Fibroblast of lung (primary cell): ENCODE measurements around the gene ATP1B1.

Experiments
- EZH2 ChIP-seq: IDR thresholded peaks from 2 replicates; pipeline ENCODE4 v1.5.1; 2012; ENCODE audit warnings: low read length, control low read depth, mild to moderate bottlenecking; ENCODE audit errors: missing control alignments
- TF ChIP-seq, protein P1 (sequence below), 2 donors: IDR thresholded peaks in 1 of 2; conservative IDR thresholded peaks in 1 of 2; 1 replicate in 1 of 2; 2 replicates in 1 of 2; pipeline ENCODE4 v1.5.1; 2011 to 2012; ENCODE audit warnings: low read length in 2 of 2, control low read depth in 1 of 2, inconsistent platforms in 1 of 2, low read depth in 1 of 2, mild to moderate bottlenecking in 1 of 2

- TF ChIP-seq, protein P1, sequence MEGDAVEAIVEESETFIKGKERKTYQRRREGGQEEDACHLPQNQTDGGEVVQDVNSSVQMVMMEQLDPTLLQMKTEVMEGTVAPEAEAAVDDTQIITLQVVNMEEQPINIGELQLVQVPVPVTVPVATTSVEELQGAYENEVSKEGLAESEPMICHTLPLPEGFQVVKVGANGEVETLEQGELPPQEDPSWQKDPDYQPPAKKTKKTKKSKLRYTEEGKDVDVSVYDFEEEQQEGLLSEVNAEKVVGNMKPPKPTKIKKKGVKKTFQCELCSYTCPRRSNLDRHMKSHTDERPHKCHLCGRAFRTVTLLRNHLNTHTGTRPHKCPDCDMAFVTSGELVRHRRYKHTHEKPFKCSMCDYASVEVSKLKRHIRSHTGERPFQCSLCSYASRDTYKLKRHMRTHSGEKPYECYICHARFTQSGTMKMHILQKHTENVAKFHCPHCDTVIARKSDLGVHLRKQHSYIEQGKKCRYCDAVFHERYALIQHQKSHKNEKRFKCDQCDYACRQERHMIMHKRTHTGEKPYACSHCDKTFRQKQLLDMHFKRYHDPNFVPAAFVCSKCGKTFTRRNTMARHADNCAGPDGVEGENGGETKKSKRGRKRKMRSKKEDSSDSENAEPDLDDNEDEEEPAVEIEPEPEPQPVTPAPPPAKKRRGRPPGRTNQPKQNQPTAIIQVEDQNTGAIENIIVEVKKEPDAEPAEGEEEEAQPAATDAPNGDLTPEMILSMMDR (conservative IDR thresholded peaks at IDR 0.05 in 1 of 2, IDR thresholded peaks at IDR 0.05 in 1 of 2; ENCODE audit: low read depth in 1 of 2, low read length in 2 of 2): no peak
- TF ChIP-seq EZH2: no peak
Observed at GRCh38 chr1:169081503-169082123, 24.9 kb upstream of the ATP1B1 start.
